GM15510 (cell line): ENCODE results near the gene ATRX.

Source experiments
- POLR2A ChIP-seq: IDR thresholded peaks from 3 replicates; pipeline ENCODE4 v1.6.1; 2011; ENCODE audit warnings: borderline replicate concordance; ENCODE audit not compliant: insufficient read length; ENCODE audit errors: extremely low read depth

The ATRX gene

GRCh38 chrX:77742788-77743476, 43.1 kb downstream of the ATRX start:
- no peak for TF ChIP-seq POLR2A

GRCh38 chrX:77740376-77740905, 45.6 kb downstream of the ATRX start:
- TF ChIP-seq POLR2A, result no peak

GRCh38 chrX:77733342-77733741, 52.7 kb downstream of the ATRX start:
- TF ChIP-seq POLR2A, result no peak

GRCh38 chrX:77731821-77732419, 54.1 kb downstream of the ATRX start:
- TF ChIP-seq POLR2A, result no peak

GRCh38 chrX:77723681-77724080, 62.3 kb downstream of the ATRX start:
- no peak for TF ChIP-seq POLR2A

- no peak for TF ChIP-seq POLR2A
Observed at GRCh38 chrX:77719388-77719787, 66.6 kb downstream of the ATRX start.

- no peak for TF ChIP-seq POLR2A
Observed at GRCh38 chrX:77704881-77705280, 81.1 kb downstream of the ATRX start.

GRCh38 chrX:77698242-77698641, 87.8 kb downstream of the ATRX start:
- TF ChIP-seq POLR2A, result no peak

GRCh38 chrX:77694491-77694890, 91.5 kb downstream of the ATRX start:
- no peak for TF ChIP-seq POLR2A

GRCh38 chrX:77693594-77693993, 92.4 kb downstream of the ATRX start:
- no peak for TF ChIP-seq POLR2A

- no peak for TF ChIP-seq POLR2A
Observed at GRCh38 chrX:77691916-77692315, 94.1 kb downstream of the ATRX start.

- TF ChIP-seq POLR2A, result no peak
Observed at GRCh38 chrX:77689376-77689775, 96.6 kb downstream of the ATRX start.

- no peak for TF ChIP-seq POLR2A
Observed at GRCh38 chrX:77679144-77679543, 106.9 kb downstream of the ATRX start.

GRCh38 chrX:77675986-77676385, 110.0 kb downstream of the ATRX start:
- no peak for TF ChIP-seq POLR2A

- TF ChIP-seq POLR2A, result no peak
Observed at GRCh38 chrX:77668391-77669237, 117.4 kb downstream of the ATRX start.
